Osteocyte (in vitro differentiated cells): ENCODE results near the gene OPN3. TPM values are rescaled to one million over a fixed set of nuclear protein-coding genes. Genes with fewer than 3 reads are reported as not detected.

Experiments
- DNase-seq: peaks from one replicate; pipeline ENCODE4 v3.0.0; 2021; ENCODE audit warnings: mixed read lengths; ENCODE audit not compliant: unreplicated experiment; ENCODE audit errors: extremely low spot score
- H3K27ac Mint-ChIP-seq: one replicate; pipeline ENCODE4 v1.8.0; 2021; ENCODE audit warnings: mild to moderate bottlenecking, mixed read lengths; ENCODE audit not compliant: unreplicated experiment
- H3K27me3 Mint-ChIP-seq: one replicate; pipeline ENCODE4 v1.8.0; 2021; ENCODE audit warnings: mixed read lengths; ENCODE audit not compliant: unreplicated experiment
- H3K36me3 Mint-ChIP-seq: one replicate; pipeline ENCODE4 v1.8.0; 2021; ENCODE audit warnings: mixed read lengths; ENCODE audit not compliant: unreplicated experiment
- H3K4me1 Mint-ChIP-seq: one replicate; pipeline ENCODE4 v1.8.0; 2021; ENCODE audit warnings: mixed read lengths; ENCODE audit not compliant: unreplicated experiment
- H3K4me3 Mint-ChIP-seq: one replicate; pipeline ENCODE4 v1.8.0; 2021; ENCODE audit warnings: mild to moderate bottlenecking, moderate library complexity, mixed read lengths; ENCODE audit not compliant: unreplicated experiment
- H3K9me3 Mint-ChIP-seq: one replicate; pipeline ENCODE4 v1.8.0; 2021; ENCODE audit warnings: mixed read lengths; ENCODE audit not compliant: unreplicated experiment
- total RNA-seq: library from RNA; stranded (reverse); gene quantifications from 2 replicates; pipeline ENCODE4 v1.2.1, GENCODE V29; 2021
- TF ChIP-seq, protein P1 (sequence below): fragments of 200-600 bp; sonication (generic); IDR thresholded peaks from 2 replicates; pipeline ENCODE4 v1.5.0; 2021; ENCODE audit warnings: antibody characterized with exemption, mild to moderate bottlenecking, moderate library complexity

Gene OPN3
- total RNA-seq, 1 donor from 2014 or later: 15.8 TPM

DNA sequence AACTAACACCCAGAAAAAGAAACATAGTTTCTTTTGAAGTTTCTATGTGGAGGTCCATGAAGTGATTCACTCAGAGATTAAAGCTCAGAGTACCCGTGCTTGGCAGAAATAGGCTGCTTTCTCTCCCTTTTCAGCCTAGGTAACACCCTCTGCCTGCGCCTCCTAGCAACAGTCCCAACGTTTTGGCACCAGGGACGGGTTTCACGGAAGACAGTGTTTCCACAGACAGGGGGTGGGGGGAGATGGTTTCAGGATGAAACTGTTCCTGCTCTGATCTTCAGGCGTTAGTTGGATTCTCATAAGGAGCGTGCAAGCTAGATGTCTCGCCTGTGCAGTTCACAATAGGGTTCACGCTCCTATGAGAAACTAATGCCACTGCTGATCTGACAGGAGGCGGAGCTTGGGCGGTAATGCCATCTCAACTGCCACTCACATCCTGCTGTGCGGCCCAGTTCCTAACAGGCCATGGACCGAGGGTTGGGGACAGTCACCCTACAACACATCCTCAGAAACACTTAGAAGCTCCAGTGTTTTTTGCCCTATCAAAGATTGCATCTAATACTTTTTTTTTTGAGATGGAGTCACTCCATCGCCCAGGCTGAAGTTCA is 53.2 kb downstream of the OPN3 start:
- Mint-ChIP-seq H3K4me1 (peaks cover 16% of the 10 kb centered on the region), H3K9me3 (peaks cover 4% of the 10 kb centered on the region), H3K27me3 (no peaks in the 10 kb centered on the region), H3K27ac (no peak overlapping the region), H3K36me3 (no peaks in the 10 kb centered on the region), H3K4me3 (no peak overlapping the region)
- DNase-seq: no peak
- TF ChIP-seq, protein P1, sequence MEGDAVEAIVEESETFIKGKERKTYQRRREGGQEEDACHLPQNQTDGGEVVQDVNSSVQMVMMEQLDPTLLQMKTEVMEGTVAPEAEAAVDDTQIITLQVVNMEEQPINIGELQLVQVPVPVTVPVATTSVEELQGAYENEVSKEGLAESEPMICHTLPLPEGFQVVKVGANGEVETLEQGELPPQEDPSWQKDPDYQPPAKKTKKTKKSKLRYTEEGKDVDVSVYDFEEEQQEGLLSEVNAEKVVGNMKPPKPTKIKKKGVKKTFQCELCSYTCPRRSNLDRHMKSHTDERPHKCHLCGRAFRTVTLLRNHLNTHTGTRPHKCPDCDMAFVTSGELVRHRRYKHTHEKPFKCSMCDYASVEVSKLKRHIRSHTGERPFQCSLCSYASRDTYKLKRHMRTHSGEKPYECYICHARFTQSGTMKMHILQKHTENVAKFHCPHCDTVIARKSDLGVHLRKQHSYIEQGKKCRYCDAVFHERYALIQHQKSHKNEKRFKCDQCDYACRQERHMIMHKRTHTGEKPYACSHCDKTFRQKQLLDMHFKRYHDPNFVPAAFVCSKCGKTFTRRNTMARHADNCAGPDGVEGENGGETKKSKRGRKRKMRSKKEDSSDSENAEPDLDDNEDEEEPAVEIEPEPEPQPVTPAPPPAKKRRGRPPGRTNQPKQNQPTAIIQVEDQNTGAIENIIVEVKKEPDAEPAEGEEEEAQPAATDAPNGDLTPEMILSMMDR: no peak

- H3K27ac Mint-ChIP-seq: no peak overlapping the region
These were observed 57.2 kb downstream of the OPN3 start for GRCh38 chr1:241582921-241583321.

GRCh38 chr1:241579434-241579833 is 60.7 kb downstream of the OPN3 start:
- TF ChIP-seq, protein P1: no peak
- DNase-seq: no peak
- Mint-ChIP-seq H3K36me3 (no peaks in the 10 kb centered on the region), H3K9me3 (peaks cover 44% of the 10 kb centered on the region), H3K27me3 (peaks cover 16% of the 10 kb centered on the region), H3K4me1 (no peaks in the 10 kb centered on the region), H3K4me3 (no peak overlapping the region), H3K27ac (no peak overlapping the region)

More at GRCh38 chr1:241582921-241583321, 57.2 kb downstream of the OPN3 start:
- DNase-seq: no peak
- Mint-ChIP-seq H3K4me1 (no peaks in the 10 kb centered on the region), H3K36me3 (no peaks in the 10 kb centered on the region), H3K27me3 (no peaks in the 10 kb centered on the region), H3K4me3 (no peak overlapping the region), H3K9me3 (peaks cover 20% of the 10 kb centered on the region)
- TF ChIP-seq, protein P1: no peak

- TF ChIP-seq, protein P1: no peak
- DNase-seq: no peak
- Mint-ChIP-seq H3K9me3 (peaks cover 47% of the 10 kb centered on the region), H3K4me3 (no peak overlapping the region), H3K27ac (no peak overlapping the region), H3K27me3 (peaks cover 57% of the 10 kb centered on the region), H3K4me1 (no peaks in the 10 kb centered on the region), H3K36me3 (no peaks in the 10 kb centered on the region)
These were observed 66.0 kb downstream of the OPN3 start for GRCh38 chr1:241574154-241574553.

DNA sequence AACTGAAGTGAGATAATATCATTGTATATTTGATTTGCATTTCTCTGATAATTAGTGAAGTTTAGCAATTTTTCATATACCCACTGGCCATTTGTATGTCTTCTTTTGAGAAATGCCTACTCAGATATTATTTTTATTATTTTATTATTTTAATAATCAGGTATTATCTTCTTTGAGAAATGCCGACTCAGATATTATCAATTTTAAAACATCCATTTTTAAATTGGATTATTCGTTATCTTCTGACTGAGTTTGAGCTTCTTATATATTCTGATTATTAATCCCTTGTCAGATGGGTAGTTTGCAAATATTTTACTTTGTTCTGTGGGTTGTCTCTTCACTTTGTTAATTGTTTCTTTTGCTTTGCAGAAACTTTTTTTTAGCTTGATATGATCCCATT is 70.3 kb downstream of the OPN3 start:
- no peak overlapping the region for H3K4me3 Mint-ChIP-seq
- no peaks in the 10 kb centered on the region for H3K4me1 Mint-ChIP-seq
- H3K27ac Mint-ChIP-seq: no peak overlapping the region
- TF ChIP-seq, protein P1: no peak
- peaks cover 55% of the 10 kb centered on the region for H3K27me3 Mint-ChIP-seq
- H3K9me3 Mint-ChIP-seq: peaks cover 17% of the 10 kb centered on the region
- no peak for DNase-seq
- no peaks in the 10 kb centered on the region for H3K36me3 Mint-ChIP-seq
